Tibial artery (tissue), 4 donors: ENCODE measurements around the gene AGPAT2.

ENCODE experiments used
- DNase-seq, 2 donors: peaks; one replicate each; pipeline ENCODE4 v3.0.0-alpha.2; 2019
- H3K27ac ChIP-seq, 2 donors: fragments of 200-600 bp; sonication (generic) in 1 of 2; 1 replicate in 1 of 2; 2 replicates in 1 of 2; pipeline ENCODE4 v1.5.1; 2018 to 2019; ENCODE audit warnings: mild to moderate bottlenecking in 1 of 2
- H3K27me3 ChIP-seq, 2 donors: fragments of 200-600 bp; sonication (generic) in 1 of 2; one replicate each; pipeline versions ENCODE4 v1.5.1 to v1.6.0; 2016 to 2019
- H3K36me3 ChIP-seq, 3 donors: fragments of 200-600 bp; sonication (generic) in 2 of 3; one replicate each; pipeline ENCODE4 v1.5.1; 2016 to 2019; ENCODE audit warnings: mild to moderate bottlenecking in 2 of 3
- H3K4me1 ChIP-seq, 4 donors: fragments of 200-600 bp; sonication (generic) in 2 of 4; 1 replicate in 3 of 4; 2 replicates in 1 of 4; pipeline ENCODE4 v1.5.1; 2016 to 2019
- H3K4me3 ChIP-seq, 2 donors: fragments of 200-600 bp; sonication (generic) in 1 of 2; 1 replicate in 1 of 2; 2 replicates in 1 of 2; pipeline ENCODE4 v1.5.1; 2018 to 2019; ENCODE audit warnings: mild to moderate bottlenecking in 2 of 2
- H3K9me3 ChIP-seq, 3 donors: fragments of 200-600 bp; sonication (generic) in 1 of 3; one replicate each; pipeline ENCODE4 v1.5.1; 2016 to 2019
- CTCF ChIP-seq, 2 experiments: fragments of 200-600 bp in 1 of 2; fragments of 450-650 bp in 1 of 2; IDR thresholded peaks; one replicate each; pipeline ENCODE4 v1.5.1; 2017 to 2019; ENCODE audit warnings: antibody characterized with exemption in 2 of 2, mild to moderate bottlenecking in 1 of 2, moderate library complexity in 1 of 2
- intact Hi-C: fragments of 100-400 bp; cut with DNase I; formaldehyde crosslinking; loops from one replicate; pipeline ENCODE4 v1.15.0; 2023; ENCODE audit warnings: low total_unique reads

The AGPAT2 gene

GRCh38 chr9:136686794-136687711 lies at the start of gene AGPAT2:
Gene AGPAT2 (minus strand): TSS chr9:136687457. CDS start chr9:136687357, 100 bp downstream.
- peaks cover 0 to 48% (median 24%) of the 10 kb centered on the region in 4 donors for H3K4me1 ChIP-seq
- no peak for TF ChIP-seq CTCF (IDR thresholded peaks at IDR 0.05)

GRCh38 chr9:136735812-136736480 lies 48.7 kb upstream of the AGPAT2 start:
- no peak for TF ChIP-seq CTCF (IDR thresholded peaks at IDR 0.05)
- intact Hi-C loops, result no loop called here
- peaks cover 0 to 3% (median under 1%) of the 10 kb centered on the region in 4 donors for H3K4me1 ChIP-seq

More at GRCh38 chr9:136686794-136687711, at the start of gene AGPAT2:
- Histone ChIP-seq H3K9me3 (no peaks in the 10 kb centered on the region), H3K27ac (peak within 1 kb of the TSS; percentile 67 to 73), H3K4me3 (peak within 1 kb of the TSS; percentile 59 to 87), H3K36me3 (no peaks in the 10 kb centered on the region), H3K27me3 (no peaks in the 10 kb centered on the region)
- peak; percentile 63 to 82 for DNase-seq
- intact Hi-C loops, result no loop called here

GRCh38 chr9:136734837-136735496 lies 47.7 kb upstream of the AGPAT2 start:
- Histone ChIP-seq H3K27ac (no peak overlapping the region), H3K36me3 (no peaks in the 10 kb centered on the region), H3K9me3 (no peaks in the 10 kb centered on the region), H3K27me3 (peaks cover 0 to 12% of the 10 kb centered on the region in 2 donors), H3K4me1 (no peaks in the 10 kb centered on the region), H3K4me3 (no peak overlapping the region)
- intact Hi-C loops, result no loop called here
- no peak for DNase-seq
- no peak for TF ChIP-seq CTCF (IDR thresholded peaks at IDR 0.05)

More at GRCh38 chr9:136735812-136736480, 48.7 kb upstream of the AGPAT2 start:
- H3K27me3 ChIP-seq, result peaks cover 0 to 21% of the 10 kb centered on the region in 2 donors
- DNase-seq, result no peak
- no peak overlapping the region for H3K4me3 ChIP-seq
- no peaks in the 10 kb centered on the region for H3K36me3 ChIP-seq
- no peaks in the 10 kb centered on the region for H3K9me3 ChIP-seq
- no peak overlapping the region for H3K27ac ChIP-seq

- Histone ChIP-seq H3K9me3 (no peaks in the 10 kb centered on the region), H3K27ac (no peak overlapping the region), H3K27me3 (no peaks in the 10 kb centered on the region), H3K4me1 (peaks cover 0 to 10% (median 5%) of the 10 kb centered on the region in 4 donors), H3K36me3 (no peaks in the 10 kb centered on the region), H3K4me3 (no peak overlapping the region)
- no peak for DNase-seq
- intact Hi-C loops, result no loop called here
- no peak for TF ChIP-seq CTCF (IDR thresholded peaks at IDR 0.05)
These were observed 46.4 kb upstream of the AGPAT2 start for GRCh38 chr9:136733611-136734010.

- intact Hi-C loops, result no loop called here
- DNase-seq, result no peak
- Histone ChIP-seq H3K27me3 (no peaks in the 10 kb centered on the region), H3K4me1 (peaks cover 0 to 17% (median 8%) of the 10 kb centered on the region in 4 donors), H3K27ac (no peak overlapping the region), H3K9me3 (no peaks in the 10 kb centered on the region), H3K4me3 (no peak overlapping the region), H3K36me3 (no peaks in the 10 kb centered on the region)
- TF ChIP-seq CTCF (IDR thresholded peaks at IDR 0.05), result no peak
These were observed 45.4 kb upstream of the AGPAT2 start for GRCh38 chr9:136732444-136733178.
